IMR-90 (cell line): ENCODE data around the gene MCM6. TPM values are rescaled to one million over a fixed set of nuclear protein-coding genes. Genes with fewer than 3 reads are reported as not detected.

Experiments
- ATAC-seq: fragments of 200-7000 bp; cut with Tn5 transposase; 2 replicates; pipeline ENCODE4 v1.9.1; 2020; ENCODE audit warnings: low read depth, mild to moderate bottlenecking, moderate library complexity
- BruUV-seq: library from RNA; stranded (reverse); fragments of 400-500 nt; replicated peaks from 2 replicates; lab custom pipeline; 2021; lab: Mats Ljungman, UMichigan
- CTCF ChIA-PET: fragments of 300-600 bp; formaldehyde crosslinking; extraction: SDS; loops from one replicate; lab custom pipeline; 2021; ENCODE audit warnings: antibody characterized with exemption; lab: Yijun Ruan, JAX
- POLR2A ChIA-PET: fragments of 300-600 bp; sonication (Branson Sonifier 250); formaldehyde crosslinking; loops from one replicate; lab custom pipeline; 2022; ENCODE audit warnings: antibody characterized with exemption; ENCODE audit not compliant: unreplicated experiment; lab: Charles Lee
- DNase-seq: peaks from one replicate; pipeline ENCODE4 v3.0.0; 2013
- H2AFZ ChIP-seq: replicated peaks from 2 replicates; pipeline ENCODE3; 2013; ENCODE audit warnings: low read length, mild to moderate bottlenecking; ENCODE audit not compliant: poor library complexity
- H2AK5ac ChIP-seq: 2 replicates; pipeline ENCODE4 v1.6.1; 2013; ENCODE audit warnings: low read depth, low read length, inconsistent platforms
- H2AK9ac ChIP-seq: replicated peaks from 2 replicates; pipeline ENCODE3; 2013; ENCODE audit warnings: mild to moderate bottlenecking, low read depth, low read length, moderate library complexity; ENCODE audit not compliant: poor library complexity
- H2BK120ac ChIP-seq: 2 replicates; pipeline ENCODE4 v1.6.1; 2013; ENCODE audit warnings: low read depth, low read length, inconsistent platforms
- H2BK15ac ChIP-seq: 3 replicates; pipeline ENCODE4 v1.6.1; 2013; ENCODE audit warnings: low read depth, low read length, inconsistent platforms
- H2BK20ac ChIP-seq: 2 replicates; pipeline ENCODE4 v1.6.1; 2013; ENCODE audit warnings: low read depth, mild to moderate bottlenecking, inconsistent platforms, low read length, moderate library complexity
- H2BK5ac ChIP-seq: 2 replicates; pipeline ENCODE4 v1.6.1; 2013; ENCODE audit warnings: mild to moderate bottlenecking, low read depth, low read length, inconsistent platforms; ENCODE audit not compliant: poor library complexity, severe bottlenecking
- H3K14ac ChIP-seq: replicated peaks from 2 replicates; pipeline ENCODE4 v1.6.1; 2013; ENCODE audit warnings: low read depth, low read length, inconsistent platforms
- H3K18ac ChIP-seq: 2 replicates; pipeline ENCODE4 v1.6.1; 2013; ENCODE audit warnings: low read depth, low read length, control low read depth
- H3K23ac ChIP-seq: 2 replicates; pipeline ENCODE4 v1.6.1; 2013; ENCODE audit warnings: low read depth, low read length, inconsistent platforms
- H3K27ac ChIP-seq: 2 replicates; pipeline ENCODE4 v1.5.1; 2013; ENCODE audit warnings: mild to moderate bottlenecking, control low read depth, low read length; ENCODE audit not compliant: insufficient read depth
- H3K27me3 ChIP-seq: 2 replicates; pipeline ENCODE4 v1.6.1; 2013; ENCODE audit warnings: low read length; ENCODE audit not compliant: control insufficient read depth, insufficient read depth
- H3K36me3 ChIP-seq: 2 replicates; pipeline ENCODE4 v1.6.1; 2013; ENCODE audit warnings: low read length, mixed read lengths; ENCODE audit not compliant: control insufficient read depth, insufficient read depth
- H3K4ac ChIP-seq: 2 replicates; pipeline ENCODE4 v1.6.1; 2013; ENCODE audit warnings: low read depth, low read length, inconsistent platforms
- H3K4me1 ChIP-seq: 2 replicates; pipeline ENCODE4 v1.6.1; 2013; ENCODE audit warnings: low read length, mixed read lengths; ENCODE audit not compliant: control insufficient read depth, insufficient read depth
- H3K4me2 ChIP-seq: 2 replicates; pipeline ENCODE4 v1.6.1; 2013; ENCODE audit warnings: low read depth, mild to moderate bottlenecking, control low read depth, low read length, moderate library complexity
- H3K4me3 ChIP-seq: 2 replicates; pipeline ENCODE4 v1.5.1; 2013; ENCODE audit warnings: low read depth, mild to moderate bottlenecking, control low read depth, low read length, moderate library complexity; ENCODE audit not compliant: insufficient read depth
- H3K56ac ChIP-seq: 2 replicates; pipeline ENCODE4 v1.6.1; 2013; ENCODE audit warnings: low read length, inconsistent platforms; ENCODE audit not compliant: insufficient read depth; ENCODE audit errors: extremely low read depth
- H3K79me1 ChIP-seq, 2 experiments: 2 replicates each; pipeline ENCODE4 v1.6.1; 2013; ENCODE audit warnings: low read length in 2 of 2, inconsistent platforms in 1 of 2, low read depth in 1 of 2
- H3K9ac ChIP-seq: 2 replicates; pipeline ENCODE4 v1.6.1; 2013; ENCODE audit warnings: low read depth, low read length, control low read depth
- H3K9me1 ChIP-seq: 2 replicates; pipeline ENCODE4 v1.6.1; 2013; ENCODE audit warnings: low read length, inconsistent platforms; ENCODE audit not compliant: insufficient read depth
- H3K9me3 ChIP-seq: 2 replicates; pipeline ENCODE4 v1.6.1; 2013; ENCODE audit warnings: low read length; ENCODE audit not compliant: control insufficient read depth, insufficient read depth
- H4K20me1 ChIP-seq: 2 replicates; pipeline ENCODE4 v1.6.1; 2013; ENCODE audit warnings: low read length, inconsistent platforms; ENCODE audit not compliant: insufficient read depth
- H4K5ac ChIP-seq: 2 replicates; pipeline ENCODE4 v1.6.1; 2013; ENCODE audit warnings: mild to moderate bottlenecking, low read depth, low read length, control low read depth
- H4K8ac ChIP-seq, 2 experiments: 2 replicates each; pipeline ENCODE4 v1.6.1; 2013; ENCODE audit warnings: low read depth in 2 of 2, low read length in 2 of 2, control low read depth in 1 of 2, inconsistent platforms in 1 of 2
- H4K91ac ChIP-seq: 2 replicates; pipeline ENCODE4 v1.6.1; 2013; ENCODE audit warnings: low read depth, low read length, inconsistent platforms; ENCODE audit not compliant: insufficient read depth
- CTCF ChIP-seq: conservative IDR thresholded peaks from 2 replicates; pipeline ENCODE4 v1.5.1; 2012; ENCODE audit warnings: mild to moderate bottlenecking, low read depth, low read length, improper control_type of control experiment
- POLR2A ChIP-seq: IDR thresholded peaks from 2 replicates; pipeline ENCODE4 v1.6.1; 2012; ENCODE audit warnings: mild to moderate bottlenecking, low read depth, low read length
- RFX5 ChIP-seq: IDR thresholded peaks from 2 replicates; pipeline ENCODE4 v1.8.0; 2012; ENCODE audit warnings: low read depth, mild to moderate bottlenecking, low read length, moderate library complexity
- WGBS, 2 experiments: methylation state at CpG; one replicate each; pipeline versions ENCODE4 v1.1.5 to v1.1.7; 2013; ENCODE audit warnings: missing lambda C conversion rate in 2 of 2; ENCODE audit not compliant: insufficient read length in 1 of 2; ENCODE audit errors: extremely low coverage in 2 of 2; 5-methylcytosine and 5-hydroxymethylcytosine counted together
- dilution Hi-C: fragments of 300-500 bp; cut with HindIII; formaldehyde crosslinking; loops from one replicate; pipeline ENCODE4 v1.14.3; 2018; ENCODE audit warnings: low sequenced_read_pairs; ENCODE audit not compliant: unreplicated experiment
- in situ Hi-C: fragments of 300-500 bp; cut with MboI; formaldehyde crosslinking; loops from 3 replicates; pipeline ENCODE4 v1.14.3; 2019; ENCODE audit warnings: low sequenced_read_pairs, inconsistent platforms, mixed read lengths
- intact Hi-C: fragments of 100-400 bp; cut with micrococcal nuclease; formaldehyde crosslinking; loops from 2 replicates; pipeline ENCODE4 v1.10.0; 2022
- polyA plus RNA-seq, 3 experiments: library from polyadenylated mRNA; depleted of rRNA; stranded (reverse); fragments of >200 nt; gene quantifications; 2 replicates each; pipeline ENCODE4 v1.2.3, GENCODE V29; 2012; ENCODE audit warnings: low replicate concordance in 1 of 3
- total RNA-seq: library from RNA; depleted of rRNA; stranded (reverse); fragments of >200 nt; gene quantifications from 2 replicates; pipeline ENCODE4 v1.2.3, GENCODE V29; 2012
- TF ChIP-seq, protein P1 (sequence below): fragments of 150-350 bp; IDR thresholded peaks from 2 replicates; pipeline ENCODE4 v1.6.1; 2017; ENCODE audit warnings: mild to moderate bottlenecking, antibody characterized with exemption, low read length, low read depth

Gene MCM6
- total and polyA plus RNA-seq, 2 of the 4 experiments (the other 2 are of a cell fraction) = 21.4 to 29.6 TPM

- H2AFZ ChIP-seq = no peak overlapping the region
Observed at GRCh38 chr2:135800513-135801460, 75.5 kb downstream of the MCM6 start.

More at GRCh38 chr2:135800513-135801460, 75.5 kb downstream of the MCM6 start:
- dilution Hi-C loops = no loop called here
- CTCF ChIA-PET = interaction anchor here (0.6 kb wide), 1 partner anchor 22 kb away, joined by 3 read pairs; no protein-coding TSS in a partner anchor
- POLR2A ChIA-PET = no interaction called here
- intact Hi-C loops = no loop called here
- no peak overlapping the region for H2BK15ac ChIP-seq
- H3K27ac ChIP-seq = no peak overlapping the region
- H2BK20ac ChIP-seq = no peak overlapping the region
- H3K4me3 ChIP-seq = no peak overlapping the region
- no peak overlapping the region for H3K4me2 ChIP-seq
- no TSS peak for BruUV-seq
- H2BK120ac ChIP-seq = no peak overlapping the region
- no peak for DNase-seq
- H3K4ac ChIP-seq = no peak overlapping the region
- no peak overlapping the region for H4K8ac ChIP-seq
- H3K18ac ChIP-seq = no peak overlapping the region
- no peak overlapping the region for H2AK5ac ChIP-seq
- H3K36me3 ChIP-seq = no peaks in the 10 kb centered on the region
- H3K27me3 ChIP-seq = no peaks in the 10 kb centered on the region
- peaks cover 3% of the 10 kb centered on the region; the same call in 1 of the 2 replicates for H3K9me3 ChIP-seq
- H3K23ac ChIP-seq = no peak overlapping the region
- H3K9ac ChIP-seq = no peak overlapping the region
- TF ChIP-seq CTCF (no peak), POLR2A (no peak), RFX5 (no peak)
- TF ChIP-seq, protein P1, sequence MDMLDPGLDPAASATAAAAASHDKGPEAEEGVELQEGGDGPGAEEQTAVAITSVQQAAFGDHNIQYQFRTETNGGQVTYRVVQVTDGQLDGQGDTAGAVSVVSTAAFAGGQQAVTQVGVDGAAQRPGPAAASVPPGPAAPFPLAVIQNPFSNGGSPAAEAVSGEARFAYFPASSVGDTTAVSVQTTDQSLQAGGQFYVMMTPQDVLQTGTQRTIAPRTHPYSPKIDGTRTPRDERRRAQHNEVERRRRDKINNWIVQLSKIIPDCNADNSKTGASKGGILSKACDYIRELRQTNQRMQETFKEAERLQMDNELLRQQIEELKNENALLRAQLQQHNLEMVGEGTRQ = no peak
- no peak overlapping the region for H4K91ac ChIP-seq
- H3K79me1 ChIP-seq = no peaks in the 10 kb centered on the region
- H3K14ac ChIP-seq = no peak overlapping the region
- H3K9me1 ChIP-seq = no peaks in the 10 kb centered on the region
- no peaks in the 10 kb centered on the region for H4K20me1 ChIP-seq
- no peak overlapping the region for H4K5ac ChIP-seq
- in situ Hi-C loops = no loop called here
- H3K56ac ChIP-seq = no peak overlapping the region
- ATAC-seq = no peak
- H3K4me1 ChIP-seq = no peaks in the 10 kb centered on the region
- H2AK9ac ChIP-seq = no peak overlapping the region
- no peak overlapping the region for H2BK5ac ChIP-seq
- 100% methylated on average over 4 of the region's 9 CpGs; no CpG with 5 or more reads in 1 of the 2 experiments for WGBS, 2 experiments
